ENCODE results near the gene ADAP1.
A peak's percentile ranks its signal among the peaks of the same experiment; 100 is the strongest.
"Not testable (repeated sequence)": the region's sequence is repeated elsewhere in the genome, so short reads cannot be mapped to it uniquely, and the experiment has no call there.

ADAP1 gene, protein sequence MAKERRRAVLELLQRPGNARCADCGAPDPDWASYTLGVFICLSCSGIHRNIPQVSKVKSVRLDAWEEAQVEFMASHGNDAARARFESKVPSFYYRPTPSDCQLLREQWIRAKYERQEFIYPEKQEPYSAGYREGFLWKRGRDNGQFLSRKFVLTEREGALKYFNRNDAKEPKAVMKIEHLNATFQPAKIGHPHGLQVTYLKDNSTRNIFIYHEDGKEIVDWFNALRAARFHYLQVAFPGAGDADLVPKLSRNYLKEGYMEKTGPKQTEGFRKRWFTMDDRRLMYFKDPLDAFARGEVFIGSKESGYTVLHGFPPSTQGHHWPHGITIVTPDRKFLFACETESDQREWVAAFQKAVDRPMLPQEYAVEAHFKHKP

DNA sequence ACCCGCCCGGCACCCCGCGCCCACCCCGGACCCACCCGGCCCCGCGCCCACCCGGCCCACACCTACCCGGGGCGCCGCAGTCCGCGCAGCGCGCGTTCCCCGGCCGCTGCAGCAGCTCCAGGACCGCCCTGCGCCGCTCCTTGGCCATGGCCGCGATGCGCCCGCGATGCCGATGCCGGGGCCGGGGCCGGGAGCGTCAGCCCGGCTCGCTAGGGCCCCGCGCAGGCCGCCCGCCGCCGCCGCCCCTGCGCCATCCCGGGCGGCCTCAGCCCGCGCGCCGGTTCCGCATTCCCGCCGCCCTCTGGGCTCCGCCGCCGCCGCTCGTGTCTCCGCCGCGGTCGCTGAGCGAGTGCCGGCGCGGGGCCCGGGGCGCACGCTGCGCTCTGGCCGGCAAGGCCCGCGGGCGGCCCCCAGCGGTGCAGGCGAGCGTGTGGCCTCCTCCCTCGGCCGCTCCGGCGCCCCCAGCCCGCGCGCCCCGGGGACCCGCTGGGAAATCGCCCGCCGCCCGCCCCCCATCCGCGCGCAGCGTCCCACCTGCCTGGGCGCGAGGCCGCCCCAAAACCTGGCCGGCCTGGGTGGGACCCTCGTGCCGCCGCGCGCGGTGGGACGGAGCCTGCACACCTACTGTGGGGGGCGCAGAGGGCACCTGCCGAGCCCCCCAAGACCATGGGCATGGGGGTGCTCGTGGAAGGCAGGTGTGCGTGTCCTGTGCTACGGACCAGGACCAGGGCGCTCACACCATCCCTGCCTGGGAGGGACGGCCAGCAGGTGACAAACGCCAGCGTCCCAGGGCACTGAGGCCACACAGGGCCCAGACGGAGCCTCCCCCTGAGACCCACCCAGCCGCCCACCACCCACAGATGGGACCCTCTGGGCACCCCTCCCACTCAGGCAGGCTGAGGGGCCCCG lies at the start of gene ADAP1:
Gene ADAP1, minus strand, starts transcription at position 351 of the 909 bp plus-strand sequence. Its CDS starts 203 bp downstream, at position 148.
- DNase-seq (ENCODE audit: low read depth in 2 of 2): peak in 1 of 2 donors; percentile 47

DNA sequence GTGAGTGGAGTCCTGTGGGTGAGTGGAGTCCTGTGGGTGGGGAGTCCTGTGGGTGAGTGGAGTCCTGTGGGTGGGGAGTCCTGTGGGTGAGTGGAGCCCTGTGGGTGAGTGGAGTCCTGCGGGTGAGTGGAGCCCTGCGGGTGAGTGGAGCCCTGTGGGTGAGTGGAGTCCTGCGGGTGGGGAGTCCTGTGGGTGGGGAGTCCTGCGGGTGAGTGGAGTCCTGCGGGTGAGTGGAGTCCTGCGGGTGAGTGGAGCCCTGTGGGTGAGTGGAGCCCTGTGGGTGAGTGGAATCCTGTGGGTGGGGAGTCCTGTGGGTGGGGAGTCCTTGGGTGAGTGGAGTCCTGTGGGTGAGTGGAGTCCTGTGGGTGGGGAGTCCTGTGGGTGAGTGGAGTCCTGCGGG lies 48.0 kb upstream of the ADAP1 start:
- not testable (repeated sequence) for DNase-seq (ENCODE audit: low read depth in 2 of 2)

- not testable (repeated sequence) for DNase-seq (ENCODE audit: low read depth in 2 of 2)
Measured at GRCh38 chr7:1002026-1002425, 47.5 kb upstream of the ADAP1 start.

GRCh38 chr7:1001069-1001770 lies 46.7 kb upstream of the ADAP1 start:
- not testable (repeated sequence) for DNase-seq (ENCODE audit: low read depth in 2 of 2)

DNA sequence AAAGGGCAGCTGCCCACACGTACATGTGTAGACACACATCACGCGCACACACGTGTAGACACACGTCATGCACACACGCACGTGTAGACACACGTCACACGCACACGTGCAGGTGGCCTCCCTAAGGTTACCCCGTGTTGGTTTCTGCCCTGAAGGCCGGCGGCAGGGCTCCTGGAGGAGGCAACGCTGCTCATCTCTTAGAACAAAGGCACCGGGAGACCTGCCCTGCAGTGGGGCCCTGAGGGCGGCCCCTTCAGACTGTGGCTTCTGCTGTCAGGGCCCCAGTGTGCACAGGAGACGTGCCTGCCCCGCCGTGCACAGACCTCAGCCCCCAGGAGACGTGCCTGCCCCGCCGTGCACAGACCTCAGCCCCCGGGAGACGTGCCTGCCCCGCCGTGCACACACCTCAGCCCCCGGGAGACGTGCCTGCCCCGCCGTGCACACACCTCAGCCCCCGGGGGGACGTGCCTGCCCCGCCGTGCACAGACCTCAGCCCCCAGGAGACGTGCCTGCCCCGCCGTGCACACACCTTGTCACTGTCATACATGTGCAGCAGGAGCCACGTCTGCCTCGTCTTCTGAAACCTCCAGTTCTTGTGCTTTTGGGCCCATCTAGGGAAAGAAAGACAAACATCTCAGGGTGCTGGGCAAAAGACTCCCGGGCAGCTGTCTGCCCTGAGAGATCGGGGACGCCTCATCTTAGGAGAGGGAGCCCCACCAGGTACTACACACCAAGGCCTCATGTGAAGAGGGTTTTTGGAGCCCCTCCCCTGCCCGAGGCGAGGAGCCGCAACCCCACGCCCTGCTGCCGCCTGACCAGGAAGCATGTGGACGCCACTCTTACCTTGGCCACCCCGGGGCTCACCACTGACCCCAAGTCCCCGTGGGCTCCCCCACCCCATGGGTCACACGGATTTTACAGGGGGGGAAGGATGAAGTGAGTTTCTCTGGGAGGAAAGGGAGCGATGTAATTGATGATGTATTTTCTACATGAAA lies 45.8 kb upstream of the ADAP1 start:
- no peak for DNase-seq (ENCODE audit: low read depth in 2 of 2)

DNA sequence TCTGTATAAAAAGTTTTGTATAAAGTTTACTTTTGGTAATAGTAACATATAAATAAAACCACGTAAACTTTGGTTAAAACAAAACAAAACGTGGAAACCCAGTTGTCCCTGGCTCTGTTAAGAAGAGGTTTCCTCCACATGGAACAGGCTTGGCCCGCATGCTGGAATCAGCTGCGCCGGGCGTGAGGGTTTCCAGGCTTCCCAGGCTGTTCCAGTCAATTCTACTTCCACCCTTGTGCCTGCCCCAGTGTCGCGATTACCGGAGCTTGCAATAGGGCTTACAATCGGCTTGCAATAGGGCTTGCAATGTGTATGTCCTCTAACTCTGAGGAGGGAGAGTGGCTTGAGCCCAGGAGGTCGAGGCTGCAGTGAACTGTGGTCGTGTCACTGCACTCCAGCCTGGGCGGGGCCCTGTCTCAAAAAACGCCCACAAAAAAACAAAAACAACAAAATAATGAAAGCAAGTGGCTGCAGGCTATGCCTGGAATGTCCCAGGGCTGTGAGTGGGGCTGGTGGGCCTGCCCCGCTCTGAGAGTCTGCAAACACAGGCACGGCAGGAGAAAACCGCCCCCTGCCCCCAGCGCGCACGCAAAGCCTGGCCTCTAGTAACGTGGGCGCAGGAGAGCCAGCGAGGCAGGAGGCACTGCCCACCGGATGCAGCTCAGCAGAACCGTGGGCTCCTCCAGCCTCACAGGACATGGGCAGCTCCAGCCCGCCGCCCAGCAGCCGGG lies 44.8 kb upstream of the ADAP1 start:
- no peak for DNase-seq (ENCODE audit: low read depth in 2 of 2)

DNA sequence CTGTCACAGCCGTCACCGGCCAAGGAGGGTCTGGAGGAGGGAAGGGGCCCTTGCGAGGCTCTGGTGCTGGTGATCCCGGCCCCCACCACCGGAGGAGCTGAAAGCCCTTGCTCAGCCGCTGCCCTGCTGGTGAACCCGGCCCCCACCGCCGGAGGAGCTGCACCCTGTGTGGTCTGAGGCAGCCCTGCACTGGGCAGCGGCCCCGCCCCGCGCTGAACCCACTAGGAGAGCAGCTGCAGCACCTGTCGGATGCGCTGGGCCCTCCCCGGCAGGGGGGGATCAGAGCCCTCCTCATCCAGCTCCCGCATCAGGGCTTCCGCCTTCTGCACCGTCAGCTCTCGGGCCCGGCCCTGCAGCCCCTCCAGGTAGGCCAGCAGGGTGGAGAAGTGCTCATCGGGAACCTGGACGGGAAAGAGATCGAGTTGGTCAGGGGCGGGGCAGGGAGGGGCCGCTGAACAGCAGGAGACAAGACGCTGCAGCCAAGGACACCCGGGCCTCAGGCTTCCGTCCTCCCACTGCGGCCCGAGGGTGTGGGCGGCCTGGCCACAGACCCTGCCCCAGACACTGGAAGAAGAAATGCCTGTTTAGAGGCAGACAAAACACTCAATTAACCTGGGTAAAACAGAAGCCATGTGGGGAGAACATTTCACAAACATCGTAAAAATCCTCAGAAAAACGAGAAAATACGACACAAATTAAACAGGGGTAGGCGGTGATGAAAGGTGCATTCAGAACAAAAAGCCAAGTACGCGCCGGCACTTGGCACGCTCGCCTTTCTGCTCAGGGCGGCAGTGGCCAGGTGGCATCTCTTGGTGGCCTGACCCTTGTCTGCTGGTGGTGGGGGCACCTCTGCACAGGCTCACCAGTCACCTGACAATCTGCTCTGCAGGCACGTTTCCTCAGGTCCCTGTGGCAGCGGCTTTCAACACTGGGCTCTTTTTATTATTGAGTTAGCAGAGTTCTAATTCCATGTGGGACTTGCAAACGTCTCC lies 43.2 kb upstream of the ADAP1 start:
- no peak for DNase-seq (ENCODE audit: low read depth in 2 of 2)

DNA sequence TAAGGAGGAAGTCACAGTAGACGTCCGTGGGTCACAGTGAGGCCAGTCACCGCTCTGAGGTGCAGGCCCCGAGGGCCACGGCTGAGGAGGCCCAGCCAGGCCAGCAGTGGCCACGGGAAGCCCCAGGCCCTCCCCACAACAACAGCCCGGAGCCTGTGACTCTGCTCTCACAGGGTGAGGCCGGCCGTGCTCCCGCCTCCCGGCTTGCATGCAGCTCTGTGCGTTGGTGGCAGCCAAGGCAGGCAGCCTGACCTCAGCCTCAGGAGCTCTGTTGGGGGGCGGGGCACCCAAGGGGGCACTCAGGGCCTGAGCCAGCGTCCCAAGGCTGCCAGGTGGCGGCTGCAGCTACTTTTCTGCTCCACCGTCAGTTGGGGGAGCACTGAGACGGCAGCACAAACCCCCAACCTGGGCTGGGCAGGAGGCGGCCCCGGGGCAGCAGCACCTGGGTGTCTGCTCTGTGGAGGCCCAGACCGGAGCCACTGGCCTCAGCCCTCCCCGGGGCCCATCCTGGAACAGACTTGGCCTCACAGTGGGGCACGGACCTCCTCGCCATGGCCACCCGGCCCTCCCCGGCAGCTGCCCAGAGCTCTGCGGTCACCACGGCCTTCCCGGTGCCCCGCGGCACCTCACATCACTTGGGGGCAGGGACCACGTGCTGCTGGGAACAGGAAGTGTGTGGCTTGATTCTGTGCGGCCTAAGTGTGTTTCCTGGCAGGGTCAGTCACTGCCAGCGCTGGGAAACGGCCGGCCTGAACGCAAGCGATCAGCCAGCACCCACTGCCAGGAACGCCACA lies 41.8 kb upstream of the ADAP1 start:
- no peak for DNase-seq (ENCODE audit: low read depth in 2 of 2)

GRCh38 chr7:995571-995970 lies 41.1 kb upstream of the ADAP1 start:
- DNase-seq (ENCODE audit: low read depth in 2 of 2): no peak

DNA sequence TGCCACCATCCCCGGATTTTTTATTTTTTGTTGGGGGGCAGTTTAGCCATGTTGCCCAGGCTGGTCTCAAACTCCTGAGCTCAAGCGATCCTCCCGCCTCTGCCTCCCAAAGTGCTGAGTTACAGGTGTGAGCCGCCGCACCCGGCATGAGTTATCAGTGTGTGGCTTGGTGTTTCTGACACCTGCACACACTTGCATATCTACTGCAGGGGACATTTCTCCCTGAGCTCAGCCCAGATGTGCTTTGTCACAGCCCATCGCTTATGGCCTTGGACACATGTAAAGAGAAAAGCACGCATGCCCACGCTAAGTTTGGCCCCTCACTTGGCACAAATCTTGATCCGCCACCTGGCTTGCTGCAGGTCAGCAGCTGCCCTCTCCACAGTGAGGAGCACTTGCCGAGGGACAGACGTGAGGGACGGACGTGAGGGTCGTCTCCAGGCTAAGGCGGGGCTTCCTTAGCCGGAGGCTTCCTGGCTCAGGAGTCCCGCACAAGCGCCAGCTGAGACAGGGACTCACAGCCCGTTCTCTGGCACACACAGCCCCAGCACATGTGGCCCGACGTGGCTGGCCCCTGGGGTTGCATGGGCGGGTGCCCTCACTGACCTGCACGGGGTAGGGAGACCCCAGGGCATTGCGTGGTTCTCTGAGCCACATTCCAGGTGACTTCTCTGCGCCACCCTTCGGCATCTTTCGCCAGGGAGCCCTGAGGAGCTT lies 40.3 kb upstream of the ADAP1 start:
- DNase-seq (ENCODE audit: low read depth in 2 of 2): no peak

- DNase-seq (ENCODE audit: low read depth in 2 of 2): peak; percentile 78 to 85
Measured at GRCh38 chr7:992709-993607, 38.5 kb upstream of the ADAP1 start.

DNA sequence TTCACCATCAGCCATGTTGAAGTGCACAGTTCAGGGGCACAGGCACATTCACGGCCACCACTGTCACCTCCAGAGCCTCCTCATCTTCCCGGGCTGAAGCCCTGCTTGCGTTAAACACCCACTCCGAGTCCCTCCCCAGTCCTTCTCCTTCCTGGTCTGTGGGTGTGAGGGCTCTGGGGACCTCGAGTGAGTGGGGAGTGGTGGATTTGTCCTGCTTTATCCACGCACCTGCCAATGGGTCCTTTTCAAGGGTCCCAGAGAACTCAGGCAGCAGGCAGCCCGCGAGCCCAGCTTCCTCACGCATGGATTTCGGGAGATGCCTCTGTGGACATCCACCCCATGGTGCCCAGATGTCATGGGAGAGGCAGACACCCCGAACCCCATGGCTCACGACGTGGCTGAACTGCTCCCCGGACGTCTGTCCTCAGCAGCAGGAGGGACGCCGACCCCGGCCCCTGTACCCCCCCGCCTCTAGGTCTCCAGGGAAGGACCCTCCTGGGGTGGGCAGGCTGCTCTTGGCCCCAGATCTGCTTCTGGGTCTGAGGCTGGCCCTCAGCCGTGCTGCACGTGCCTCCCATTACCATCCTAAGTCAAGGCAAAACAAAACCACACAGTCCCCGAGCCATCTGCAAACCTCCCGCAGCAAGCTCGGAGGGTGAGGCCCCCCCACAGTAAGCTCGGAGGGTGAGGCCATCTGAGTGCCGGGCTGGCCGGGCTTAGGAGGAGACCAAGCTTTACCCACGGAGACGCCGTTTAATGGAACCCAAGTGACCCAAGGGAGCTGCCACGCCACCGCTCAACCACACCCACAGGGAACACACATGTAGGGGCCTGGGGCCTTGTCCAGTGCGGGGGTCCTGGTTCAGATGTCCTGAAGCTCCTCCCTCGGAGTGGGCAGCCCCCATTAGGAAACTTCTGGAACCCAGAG lies 37.5 kb upstream of the ADAP1 start:
- no peak for DNase-seq (ENCODE audit: low read depth in 2 of 2)

GRCh38 chr7:990933-991728 lies 36.7 kb upstream of the ADAP1 start:
- DNase-seq (ENCODE audit: low read depth in 2 of 2): no peak

DNA sequence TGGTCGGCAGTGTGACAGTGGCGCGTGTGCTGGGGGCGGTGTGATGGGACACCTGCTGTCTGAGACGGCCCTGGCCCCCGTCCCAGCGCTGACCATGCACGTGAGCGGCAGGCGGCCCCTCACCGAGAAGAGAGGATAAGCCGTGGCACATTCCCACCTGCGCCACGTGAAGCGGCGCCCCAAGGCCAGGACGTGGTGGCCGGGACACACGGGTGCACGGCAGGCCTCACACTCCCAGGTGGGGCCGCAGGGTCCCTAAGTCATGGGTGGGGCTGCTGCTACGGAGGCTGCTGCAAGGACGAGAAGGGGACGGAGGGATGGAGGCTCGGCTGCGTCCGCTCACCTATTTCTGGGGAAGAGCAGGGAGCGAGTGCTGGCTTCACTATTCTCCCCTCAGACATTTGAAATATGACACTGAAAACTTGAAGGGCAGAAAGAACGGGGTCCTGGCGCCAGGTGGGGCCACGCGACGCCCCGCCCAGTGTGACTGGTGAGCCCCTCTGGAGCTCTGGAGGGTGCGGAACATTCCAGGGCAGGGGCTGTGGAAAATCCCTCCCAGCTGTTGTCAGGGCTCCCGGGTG lies 36.0 kb upstream of the ADAP1 start:
- DNase-seq (ENCODE audit: low read depth in 2 of 2): no peak
